Stomach (tissue), 4 donors: ENCODE data around the gene PLPPR5.

Source experiments
- POLR2A ChIP-seq, 4 donors: fragments of 450-650 bp; IDR thresholded peaks; one replicate each; pipeline ENCODE4 v1.6.1; 2016; ENCODE audit warnings: antibody characterized with exemption in 4 of 4, control low read depth in 2 of 4, mild to moderate bottlenecking in 1 of 4, moderate library complexity in 1 of 4
- TF ChIP-seq, protein P1 (sequence below), 7 experiments: fragments of 450-650 bp in 4 of 7; fragments of 200-600 bp in 3 of 7; sonication (generic) in 3 of 7; IDR thresholded peaks; one replicate each; pipeline ENCODE4 v1.5.1; 2016 to 2019; ENCODE audit warnings: antibody characterized with exemption in 7 of 7, control low read depth in 2 of 7, mild to moderate bottlenecking in 1 of 7

DNA sequence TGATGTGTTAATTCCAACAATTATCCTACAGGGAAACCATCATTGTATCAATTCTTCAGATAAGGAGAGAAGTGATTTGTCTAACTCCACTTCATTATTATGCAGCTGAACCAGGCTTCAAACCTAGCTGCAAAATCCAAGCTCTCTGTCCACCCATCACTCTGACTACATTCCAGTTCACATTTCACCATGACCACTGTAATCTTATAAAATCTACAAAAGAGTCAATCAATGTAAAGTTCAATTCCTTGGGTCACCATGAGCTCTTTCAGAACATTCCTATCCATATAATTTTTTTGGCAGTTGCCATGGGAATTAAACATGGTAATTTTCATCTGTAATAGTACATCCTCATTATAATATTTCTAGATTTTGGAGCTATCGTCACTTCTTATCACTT is 100.9 kb downstream of the PLPPR5 start:
- TF ChIP-seq, protein P1, sequence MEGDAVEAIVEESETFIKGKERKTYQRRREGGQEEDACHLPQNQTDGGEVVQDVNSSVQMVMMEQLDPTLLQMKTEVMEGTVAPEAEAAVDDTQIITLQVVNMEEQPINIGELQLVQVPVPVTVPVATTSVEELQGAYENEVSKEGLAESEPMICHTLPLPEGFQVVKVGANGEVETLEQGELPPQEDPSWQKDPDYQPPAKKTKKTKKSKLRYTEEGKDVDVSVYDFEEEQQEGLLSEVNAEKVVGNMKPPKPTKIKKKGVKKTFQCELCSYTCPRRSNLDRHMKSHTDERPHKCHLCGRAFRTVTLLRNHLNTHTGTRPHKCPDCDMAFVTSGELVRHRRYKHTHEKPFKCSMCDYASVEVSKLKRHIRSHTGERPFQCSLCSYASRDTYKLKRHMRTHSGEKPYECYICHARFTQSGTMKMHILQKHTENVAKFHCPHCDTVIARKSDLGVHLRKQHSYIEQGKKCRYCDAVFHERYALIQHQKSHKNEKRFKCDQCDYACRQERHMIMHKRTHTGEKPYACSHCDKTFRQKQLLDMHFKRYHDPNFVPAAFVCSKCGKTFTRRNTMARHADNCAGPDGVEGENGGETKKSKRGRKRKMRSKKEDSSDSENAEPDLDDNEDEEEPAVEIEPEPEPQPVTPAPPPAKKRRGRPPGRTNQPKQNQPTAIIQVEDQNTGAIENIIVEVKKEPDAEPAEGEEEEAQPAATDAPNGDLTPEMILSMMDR (IDR thresholded peaks at IDR 0.05), result no peak
- TF ChIP-seq POLR2A (IDR thresholded peaks at IDR 0.05), result no peak
